Natural killer cell (primary cell): ENCODE results near the gene RGS1. TPM values are rescaled to one million over a fixed set of nuclear protein-coding genes. Genes with fewer than 3 reads are reported as not detected.

ENCODE experiments used
- ATAC-seq, 3 donors: fragments of 150-1000 bp in 2 of 3; fragments of 200-7000 bp in 1 of 3; cut with Tn5 transposase; 1 replicate in 1 of 3; 2 replicates in 2 of 3; pipeline ENCODE4 v1.10.0; 2021; ENCODE audit warnings: mild to moderate bottlenecking in 2 of 3, moderate library complexity in 2 of 3
- DNase-seq, 2 donors: peaks; one replicate each; pipeline versions ENCODE4 v3.0.0 to v3.0.0-alpha.2; 2013 to 2021; ENCODE audit warnings: mixed read lengths in 1 of 2
- H3K27ac ChIP-seq: one replicate; pipeline ENCODE4 v1.5.1; 2013; ENCODE audit warnings: mild to moderate bottlenecking, low read length
- H3K27me3 ChIP-seq: one replicate; pipeline ENCODE4 v1.6.1; 2013; ENCODE audit warnings: low read length; ENCODE audit not compliant: control insufficient read depth, insufficient read depth
- H3K36me3 ChIP-seq: one replicate; pipeline ENCODE4 v1.6.1; 2013; ENCODE audit warnings: low read length; ENCODE audit not compliant: control insufficient read depth, insufficient read depth
- H3K4me1 ChIP-seq: one replicate; pipeline ENCODE4 v1.6.1; 2013; ENCODE audit warnings: low read length; ENCODE audit not compliant: control insufficient read depth, insufficient read depth
- H3K4me3 ChIP-seq: one replicate; pipeline ENCODE4 v1.5.1; 2013; ENCODE audit warnings: low read length
- H3K9me3 ChIP-seq: one replicate; pipeline ENCODE4 v1.6.1; 2013; ENCODE audit warnings: low read length; ENCODE audit not compliant: control insufficient read depth, insufficient read depth
- H3K27ac Mint-ChIP-seq, 2 donors: one replicate each; pipeline ENCODE4 v1.8.0; 2022; ENCODE audit warnings: mild to moderate bottlenecking in 2 of 2, mixed read lengths in 2 of 2, moderate library complexity in 1 of 2
- H3K27me3 Mint-ChIP-seq, 2 donors: one replicate each; pipeline ENCODE4 v1.8.0; 2022; ENCODE audit warnings: low read depth in 2 of 2, mixed read lengths in 2 of 2
- H3K36me3 Mint-ChIP-seq: one replicate; pipeline ENCODE4 v1.8.0; 2022; ENCODE audit warnings: mixed read lengths
- H3K4me1 Mint-ChIP-seq, 2 donors: one replicate each; pipeline ENCODE4 v1.8.0; 2022; ENCODE audit warnings: mixed read lengths in 2 of 2
- H3K4me3 Mint-ChIP-seq: one replicate; pipeline ENCODE4 v1.8.0; 2022; ENCODE audit warnings: mild to moderate bottlenecking, moderate library complexity, mixed read lengths
- H3K9me3 Mint-ChIP-seq, 2 donors: one replicate each; pipeline ENCODE4 v1.8.0; 2022; ENCODE audit warnings: mixed read lengths in 2 of 2
- whole genome bisulfite sequencing: methylation state at CpG from one replicate; pipeline ENCODE4 v1.1.7; 2013; ENCODE audit warnings: missing lambda C conversion rate; ENCODE audit not compliant: insufficient coverage; 5-methylcytosine and 5-hydroxymethylcytosine counted together
- intact Hi-C: fragments of 100-400 bp; cut with micrococcal nuclease; formaldehyde crosslinking; loops from one replicate; pipeline ENCODE4 v1.14.2; 2022
- total RNA-seq, 4 donors: library from RNA; stranded (reverse); fragments of 120-200 nt in 1 of 4; gene quantifications; one replicate each; pipeline versions ENCODE4 v1.2.3 to v1.2.4, GENCODE V29; 2013 to 2022
- TF ChIP-seq, protein P1 (sequence below): fragments of 200-600 bp; IDR thresholded peaks from one replicate; pipeline ENCODE4 v1.8.0; 2022; ENCODE audit warnings: antibody characterized with exemption

RGS1 gene
- total RNA-seq, 3 donors from 2014 or later (not counting 1 experiment from before 2014, with no cell fraction given): 306 to 365 (median 343) TPM

DNA sequence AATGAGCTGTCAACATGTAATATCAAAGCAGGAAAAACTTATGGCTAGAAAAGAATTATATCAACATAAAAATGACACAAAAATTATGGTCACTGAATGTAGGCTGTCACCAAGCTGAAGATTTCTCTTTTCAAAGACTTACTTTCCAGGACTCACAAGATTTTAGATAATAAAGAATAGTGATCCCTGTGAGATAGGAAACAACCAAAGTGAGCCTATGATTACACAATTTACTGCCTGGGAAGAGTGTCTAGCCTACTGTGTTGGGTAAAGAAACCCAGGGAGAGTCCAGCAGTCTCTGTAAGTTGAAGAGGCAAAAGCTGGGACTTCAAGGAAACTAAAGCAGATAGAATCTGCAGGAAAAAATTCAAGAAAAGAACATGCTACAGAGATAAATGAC is 20.2 kb upstream of the RGS1 start:
- ATAC-seq (no peak), DNase-seq (no peak)
- Mint-ChIP-seq H3K27me3 (no peaks in the 10 kb centered on the region), H3K36me3 (no peaks in the 10 kb centered on the region), H3K27ac (no peak overlapping the region), H3K9me3 (no peaks in the 10 kb centered on the region), H3K4me1 (peaks cover 23% of the 10 kb centered on the region in 2 donors), H3K4me3 (no peak overlapping the region)
- no peak overlapping the region for H3K4me3 ChIP-seq
- H3K36me3 ChIP-seq: no peaks in the 10 kb centered on the region
- H3K27ac ChIP-seq: no peak overlapping the region
- no peaks in the 10 kb centered on the region for H3K27me3 ChIP-seq
- TF ChIP-seq, protein P1, sequence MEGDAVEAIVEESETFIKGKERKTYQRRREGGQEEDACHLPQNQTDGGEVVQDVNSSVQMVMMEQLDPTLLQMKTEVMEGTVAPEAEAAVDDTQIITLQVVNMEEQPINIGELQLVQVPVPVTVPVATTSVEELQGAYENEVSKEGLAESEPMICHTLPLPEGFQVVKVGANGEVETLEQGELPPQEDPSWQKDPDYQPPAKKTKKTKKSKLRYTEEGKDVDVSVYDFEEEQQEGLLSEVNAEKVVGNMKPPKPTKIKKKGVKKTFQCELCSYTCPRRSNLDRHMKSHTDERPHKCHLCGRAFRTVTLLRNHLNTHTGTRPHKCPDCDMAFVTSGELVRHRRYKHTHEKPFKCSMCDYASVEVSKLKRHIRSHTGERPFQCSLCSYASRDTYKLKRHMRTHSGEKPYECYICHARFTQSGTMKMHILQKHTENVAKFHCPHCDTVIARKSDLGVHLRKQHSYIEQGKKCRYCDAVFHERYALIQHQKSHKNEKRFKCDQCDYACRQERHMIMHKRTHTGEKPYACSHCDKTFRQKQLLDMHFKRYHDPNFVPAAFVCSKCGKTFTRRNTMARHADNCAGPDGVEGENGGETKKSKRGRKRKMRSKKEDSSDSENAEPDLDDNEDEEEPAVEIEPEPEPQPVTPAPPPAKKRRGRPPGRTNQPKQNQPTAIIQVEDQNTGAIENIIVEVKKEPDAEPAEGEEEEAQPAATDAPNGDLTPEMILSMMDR: no peak
- intact Hi-C loops: loop anchor here (5.0 kb wide), 1 partner anchor 33 kb away; no protein-coding TSS in a partner anchor
- H3K9me3 ChIP-seq: no peaks in the 10 kb centered on the region
- no peaks in the 10 kb centered on the region for H3K4me1 ChIP-seq

DNA sequence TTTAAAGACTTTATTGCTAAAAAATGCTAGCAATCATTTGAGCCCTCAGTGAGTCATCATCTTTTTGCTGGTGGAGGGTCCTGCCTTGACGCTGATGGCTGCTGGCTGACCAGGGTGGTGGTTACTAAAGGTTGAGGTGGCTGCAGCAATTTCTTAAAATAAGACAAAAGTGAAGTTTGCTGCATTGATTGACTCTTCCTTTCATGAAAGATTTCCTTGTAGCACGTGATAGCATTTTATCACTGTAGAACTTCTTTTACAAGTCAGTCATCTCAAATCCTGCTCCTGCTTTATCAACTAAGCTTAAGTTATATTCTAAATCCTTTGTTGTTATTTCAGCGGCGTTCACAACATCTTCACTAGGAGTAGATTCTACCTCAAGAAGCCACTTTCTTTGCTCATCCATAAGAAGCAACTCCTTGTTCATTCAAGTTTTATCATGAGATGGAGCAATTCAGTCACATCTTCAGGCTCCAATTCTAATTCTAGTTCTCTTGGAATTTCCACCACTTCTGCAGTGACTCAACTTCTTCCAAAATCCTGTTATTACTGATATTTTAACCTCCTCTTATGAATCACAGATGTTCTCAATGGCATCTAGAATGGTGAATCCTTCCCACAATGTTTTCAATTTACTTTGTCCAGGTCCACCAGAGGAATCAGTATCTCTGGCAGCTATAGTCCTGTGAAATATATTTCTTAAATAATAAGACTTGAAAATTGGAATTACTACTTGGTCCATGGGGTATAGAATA is 17.6 kb upstream of the RGS1 start:
- H3K9me3 Mint-ChIP-seq: no peaks in the 10 kb centered on the region
- no peaks in the 10 kb centered on the region for H3K36me3 Mint-ChIP-seq
- H3K27ac Mint-ChIP-seq: no peak overlapping the region
- DNase-seq (no peak), ATAC-seq (no peak)
- H3K9me3 ChIP-seq: no peaks in the 10 kb centered on the region
- intact Hi-C loops: loop anchor here (5.0 kb wide), 1 partner anchor 36 kb away; no protein-coding TSS in a partner anchor
- no peak overlapping the region for H3K27ac ChIP-seq
- H3K4me1 ChIP-seq: no peaks in the 10 kb centered on the region
- no peaks in the 10 kb centered on the region for H3K36me3 ChIP-seq
- 95% methylated on average over 4 of the region's 4 CpGs for WGBS
- H3K4me1 Mint-ChIP-seq: peaks cover 9 to 13% of the 10 kb centered on the region in 2 donors
- no peak overlapping the region for H3K4me3 ChIP-seq
- TF ChIP-seq, protein P1: no peak
- H3K4me3 Mint-ChIP-seq: no peak overlapping the region
- H3K27me3 Mint-ChIP-seq: no peaks in the 10 kb centered on the region
- H3K27me3 ChIP-seq: no peaks in the 10 kb centered on the region

DNA sequence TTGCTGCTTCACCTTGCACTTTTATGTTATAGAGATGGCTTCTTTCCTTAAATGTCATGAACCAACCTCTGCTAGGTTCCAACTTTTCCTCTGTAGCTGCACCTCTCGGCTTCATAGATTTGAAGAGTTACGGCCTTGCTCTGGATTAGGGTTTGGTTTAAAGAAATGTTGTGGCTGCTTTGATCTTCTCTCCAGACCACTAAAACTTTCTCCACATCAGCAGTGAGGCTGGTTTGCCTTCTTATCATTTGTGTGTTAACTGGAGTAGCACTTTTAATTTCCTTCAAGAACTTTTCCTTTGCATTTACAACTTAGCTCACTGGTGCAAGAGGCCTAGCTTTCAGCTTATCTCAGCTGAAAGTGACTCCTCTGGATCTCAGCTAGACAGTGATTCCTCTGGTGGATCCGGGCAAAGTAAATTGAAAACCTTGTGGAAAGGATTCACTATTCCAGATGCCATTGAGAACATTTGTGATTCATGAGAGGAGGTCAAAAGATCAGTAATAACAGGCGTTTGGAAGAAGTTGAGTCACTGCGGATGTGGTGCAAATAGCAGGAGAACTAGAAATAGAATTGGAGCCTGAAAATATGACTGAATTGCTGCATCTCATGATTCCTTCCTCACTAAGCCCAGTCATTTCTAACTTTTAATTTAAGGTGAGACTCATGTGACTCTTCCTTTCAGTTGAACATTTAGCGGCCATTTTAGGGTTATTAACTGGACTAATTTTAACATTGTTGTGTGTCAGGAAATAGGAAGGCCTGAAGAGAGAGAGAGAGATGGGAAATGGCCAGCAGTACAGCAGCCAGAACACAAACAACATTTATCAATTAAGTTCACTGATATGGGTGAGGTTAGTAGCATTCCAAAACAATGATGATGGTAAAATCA is 16.2 kb upstream of the RGS1 start:
- H3K36me3 ChIP-seq: no peaks in the 10 kb centered on the region
- TF ChIP-seq, protein P1: no peak
- H3K27me3 ChIP-seq: no peaks in the 10 kb centered on the region
- Mint-ChIP-seq H3K27ac (no peak overlapping the region), H3K4me1 (peaks cover 4 to 5% of the 10 kb centered on the region in 2 donors), H3K36me3 (no peaks in the 10 kb centered on the region), H3K4me3 (no peak overlapping the region), H3K9me3 (no peaks in the 10 kb centered on the region), H3K27me3 (no peaks in the 10 kb centered on the region)
- intact Hi-C loops: loop anchor here (5.0 kb wide), 1 partner anchor 37 kb away; no protein-coding TSS in a partner anchor
- DNase-seq (no peak), ATAC-seq (no peak)
- 81% methylated on average over 4 of the region's 6 CpGs for WGBS
- no peak overlapping the region for H3K4me3 ChIP-seq
- H3K27ac ChIP-seq: no peak overlapping the region
- H3K9me3 ChIP-seq: no peaks in the 10 kb centered on the region
- no peaks in the 10 kb centered on the region for H3K4me1 ChIP-seq
